Fibroblast of mammary gland (primary cell): ENCODE results near the gene BOLA2.
A peak's percentile ranks its signal among the peaks of the same experiment; 100 is the strongest.
"Not testable (repeated sequence)": the region's sequence is repeated elsewhere in the genome, so short reads cannot be mapped to it uniquely, and the experiment has no call there.

ENCODE experiments used
- DNase-seq: peaks from one replicate; pipeline ENCODE4 v3.0.0-alpha.2; 2010; ENCODE audit warnings: low read depth
- H3K4me3 ChIP-seq: 2 replicates; pipeline ENCODE4 v1.5.1; 2011; ENCODE audit warnings: low read depth, mild to moderate bottlenecking, low read length, moderate library complexity; ENCODE audit not compliant: control insufficient read depth

BOLA2 gene

DNA sequence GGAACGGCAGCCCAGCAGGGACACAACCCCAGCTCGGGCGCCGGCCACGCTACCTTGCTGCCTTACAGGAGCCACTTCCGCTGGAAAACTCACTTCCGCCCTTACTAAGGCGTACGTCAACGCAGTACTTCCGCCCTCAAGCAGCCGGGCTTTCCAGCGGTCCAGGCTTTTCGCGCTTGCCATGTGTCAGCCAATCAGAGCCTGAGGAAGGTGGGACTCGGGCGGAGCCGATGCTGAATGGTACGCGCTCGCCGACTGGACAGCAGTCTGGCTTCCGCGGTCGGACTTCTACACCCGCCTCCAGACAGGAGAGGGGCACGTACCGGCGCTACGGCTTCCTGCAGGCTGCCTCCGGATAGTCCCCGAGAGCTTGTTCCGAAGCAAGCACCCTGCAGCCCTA, at the start of gene BOLA2, which contains the start of gene SLX1B:
Gene BOLA2 (minus strand): TSS at position 83 of the 400 bp plus-strand sequence. CDS start 98 bp downstream, outside the sequence.
Gene SLX1B (plus strand): TSS at position 265 of the 400 bp plus-strand sequence.
- not testable (repeated sequence) for H3K4me3 ChIP-seq, DNase-seq

DNA sequence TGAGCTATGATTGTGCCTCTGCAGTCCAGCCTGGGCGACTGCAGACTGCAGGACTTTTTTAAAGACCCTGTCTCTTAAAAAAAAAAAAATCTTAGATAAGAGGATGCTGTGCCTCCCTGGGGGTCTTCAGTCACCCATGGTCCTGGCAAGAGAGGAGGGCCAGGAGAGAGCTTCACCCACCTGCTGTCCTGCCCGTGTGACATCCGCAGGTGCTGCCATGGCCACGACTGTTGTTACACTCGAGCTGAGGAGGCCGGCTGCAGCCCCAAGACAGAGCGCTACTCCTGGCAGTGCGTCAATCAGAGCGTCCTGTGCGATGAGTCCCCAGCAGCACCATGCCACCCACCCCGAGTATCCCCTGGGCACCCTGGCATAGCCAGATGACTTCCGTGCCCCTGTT, 28.1 kb upstream of the BOLA2 start:
- not testable (repeated sequence) for DNase-seq, H3K4me3 ChIP-seq

DNA sequence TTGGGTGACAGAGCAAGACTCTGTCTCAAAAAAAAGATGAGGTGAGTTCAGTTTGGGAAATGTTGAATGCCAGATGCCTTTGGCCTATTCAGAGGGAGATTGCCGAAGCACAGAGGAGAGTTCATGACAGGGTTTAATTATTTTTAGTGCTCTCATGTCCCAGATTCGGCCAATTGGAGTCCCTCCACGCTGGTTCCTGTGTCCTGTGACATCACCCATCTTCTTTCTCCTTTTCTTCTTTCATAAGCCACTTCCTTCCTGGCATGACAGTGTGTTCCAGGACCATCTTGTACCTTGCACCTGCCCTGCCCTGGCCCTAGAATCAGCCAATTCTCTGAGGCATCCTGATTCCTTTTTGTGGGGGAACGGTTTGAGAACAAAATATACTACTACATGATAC, 17.9 kb upstream of the BOLA2 start:
- H3K4me3 ChIP-seq, DNase-seq: not testable (repeated sequence)

DNA sequence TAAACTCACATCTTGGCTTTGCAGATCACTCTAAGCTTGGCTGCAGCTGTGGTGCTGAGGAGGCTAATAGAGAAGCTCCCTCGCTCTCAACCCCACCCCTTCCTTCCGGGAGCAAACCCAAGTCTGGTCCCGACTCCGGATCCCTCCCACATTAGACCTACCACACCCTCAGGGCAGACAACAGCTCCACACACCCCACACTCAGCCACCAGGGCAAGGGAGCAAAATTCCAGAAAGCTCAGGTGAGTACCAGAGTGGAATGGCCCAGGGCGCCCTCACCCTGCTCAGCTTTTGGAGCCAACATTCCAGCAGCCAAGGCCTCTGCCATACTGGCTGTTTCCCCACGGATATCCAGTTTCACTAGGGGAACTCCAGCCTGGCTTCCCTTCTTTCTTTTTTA, 15.5 kb upstream of the BOLA2 start:
- not testable (repeated sequence) for H3K4me3 ChIP-seq

DNA sequence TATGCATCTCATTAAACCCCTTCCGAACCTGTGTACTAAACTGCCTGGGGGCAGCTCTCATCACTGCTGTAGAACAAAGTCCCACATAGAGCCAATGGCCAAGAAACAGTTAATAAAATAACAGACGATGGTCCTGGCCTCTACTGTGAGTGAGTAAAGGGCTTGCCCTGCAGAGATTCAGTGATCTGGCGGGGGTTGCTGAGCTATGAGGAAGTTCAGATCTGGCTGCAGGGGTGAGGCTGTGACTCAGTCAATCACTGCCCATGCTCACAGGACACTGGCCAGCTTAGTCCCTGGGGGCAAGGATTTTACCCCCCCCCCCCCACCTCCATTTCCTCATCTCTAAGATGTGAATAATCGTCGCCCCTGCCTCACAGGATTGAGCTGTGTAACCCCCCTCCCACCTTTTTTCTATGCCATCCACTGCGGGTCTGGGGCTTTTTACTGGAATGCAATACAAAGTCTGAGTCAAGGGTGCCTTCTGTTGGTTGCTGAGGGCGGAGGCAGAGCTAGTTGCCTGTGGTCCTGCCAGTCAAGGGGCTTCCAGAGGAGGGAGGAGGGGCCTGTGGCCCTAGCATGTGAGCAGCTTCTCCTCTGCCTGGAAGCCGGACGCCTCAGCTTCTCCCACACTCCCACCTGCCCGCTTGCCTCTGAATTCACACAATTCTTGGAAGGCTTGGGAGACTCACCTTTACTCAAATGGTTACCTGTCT, 13.7 kb upstream of the BOLA2 start:
- not testable (repeated sequence) for H3K4me3 ChIP-seq, DNase-seq

More for the DNA sequence above, 15.5 kb upstream of the BOLA2 start:
- not testable (repeated sequence) for DNase-seq

DNA sequence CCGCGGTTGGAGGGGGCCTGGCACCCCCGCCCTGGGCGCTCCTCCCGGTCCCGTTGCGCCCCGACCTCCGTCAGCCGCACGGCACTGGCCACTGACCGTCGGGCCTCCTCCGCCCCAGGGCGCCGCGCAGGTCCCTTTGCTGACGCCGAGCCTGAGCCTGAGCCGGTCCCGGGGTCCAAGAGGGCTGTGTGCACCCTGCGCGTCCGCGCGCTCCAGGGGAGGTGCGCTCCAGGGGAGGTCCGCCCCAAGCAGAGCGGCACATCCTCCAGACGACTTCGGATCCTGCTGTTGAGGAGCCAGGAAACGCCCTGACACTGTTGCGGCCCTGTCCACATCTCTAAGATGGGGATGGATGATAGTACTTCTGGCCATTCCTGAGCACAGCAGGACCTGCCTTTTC, 12.8 kb upstream of the BOLA2 start:
- DNase-seq, H3K4me3 ChIP-seq: not testable (repeated sequence)

DNA sequence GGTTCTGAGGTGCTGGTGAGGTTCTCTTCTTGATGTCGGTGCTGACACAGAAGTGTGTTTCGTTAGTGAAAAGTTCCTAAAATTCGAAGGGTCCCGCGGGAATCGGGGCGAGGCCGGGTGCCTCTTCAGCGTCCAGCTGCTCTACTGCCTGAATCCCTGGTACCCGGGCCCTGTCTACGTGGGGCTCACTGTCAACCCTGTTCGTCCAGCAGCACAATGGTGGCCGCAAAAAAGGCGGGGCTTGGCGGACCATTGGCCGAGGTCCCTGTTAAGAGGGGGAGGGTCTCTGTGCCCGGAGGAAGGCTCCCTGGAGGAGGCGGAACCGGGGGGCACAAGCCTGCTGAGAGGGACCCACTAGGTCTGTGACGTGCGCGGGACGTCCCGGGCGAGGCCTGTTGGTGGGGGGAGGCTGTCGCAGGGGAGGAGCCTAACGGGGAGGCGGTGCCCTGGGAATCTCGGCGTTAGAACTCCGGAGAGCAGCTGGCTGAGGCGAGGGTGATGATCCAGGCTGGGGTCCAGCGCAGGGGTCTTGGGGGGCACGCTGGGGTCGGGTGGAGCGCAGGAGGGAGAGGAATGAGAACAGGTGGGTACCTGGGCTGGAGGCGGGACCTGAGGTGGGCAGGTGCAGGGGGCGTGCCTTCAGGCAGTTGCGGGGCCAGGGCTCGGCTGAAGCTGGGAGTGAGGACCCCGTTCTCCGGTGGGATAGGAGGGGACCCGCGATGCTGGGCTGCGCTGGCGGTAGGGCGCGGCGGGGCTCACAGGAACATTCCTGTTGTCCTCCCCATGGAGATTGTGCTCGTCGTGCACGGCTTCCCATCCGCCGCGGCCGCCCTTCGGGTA, 12.1 kb upstream of the BOLA2 start:
- not testable (repeated sequence) for H3K4me3 ChIP-seq, DNase-seq

DNA sequence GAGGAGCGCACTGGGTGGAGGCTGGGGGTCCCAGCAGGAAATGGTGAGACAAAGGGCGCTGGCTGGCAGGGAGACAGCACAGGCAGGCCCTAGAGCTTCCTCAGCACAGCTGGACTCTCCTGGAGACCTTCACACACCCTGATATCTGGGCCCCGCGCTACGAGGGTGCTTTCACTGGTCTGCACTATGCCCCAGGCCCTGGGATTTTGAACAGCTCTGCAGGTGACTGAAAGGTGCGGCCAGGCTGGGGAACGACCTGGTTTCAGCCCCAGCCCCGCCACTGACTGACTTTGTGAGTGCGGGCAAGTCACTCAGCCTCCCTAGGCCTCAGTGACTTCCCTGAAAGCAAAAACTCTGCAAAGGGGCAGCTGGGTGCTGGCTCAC, 6.5 kb upstream of the BOLA2 start:
- H3K4me3 ChIP-seq, DNase-seq: not testable (repeated sequence)

DNA sequence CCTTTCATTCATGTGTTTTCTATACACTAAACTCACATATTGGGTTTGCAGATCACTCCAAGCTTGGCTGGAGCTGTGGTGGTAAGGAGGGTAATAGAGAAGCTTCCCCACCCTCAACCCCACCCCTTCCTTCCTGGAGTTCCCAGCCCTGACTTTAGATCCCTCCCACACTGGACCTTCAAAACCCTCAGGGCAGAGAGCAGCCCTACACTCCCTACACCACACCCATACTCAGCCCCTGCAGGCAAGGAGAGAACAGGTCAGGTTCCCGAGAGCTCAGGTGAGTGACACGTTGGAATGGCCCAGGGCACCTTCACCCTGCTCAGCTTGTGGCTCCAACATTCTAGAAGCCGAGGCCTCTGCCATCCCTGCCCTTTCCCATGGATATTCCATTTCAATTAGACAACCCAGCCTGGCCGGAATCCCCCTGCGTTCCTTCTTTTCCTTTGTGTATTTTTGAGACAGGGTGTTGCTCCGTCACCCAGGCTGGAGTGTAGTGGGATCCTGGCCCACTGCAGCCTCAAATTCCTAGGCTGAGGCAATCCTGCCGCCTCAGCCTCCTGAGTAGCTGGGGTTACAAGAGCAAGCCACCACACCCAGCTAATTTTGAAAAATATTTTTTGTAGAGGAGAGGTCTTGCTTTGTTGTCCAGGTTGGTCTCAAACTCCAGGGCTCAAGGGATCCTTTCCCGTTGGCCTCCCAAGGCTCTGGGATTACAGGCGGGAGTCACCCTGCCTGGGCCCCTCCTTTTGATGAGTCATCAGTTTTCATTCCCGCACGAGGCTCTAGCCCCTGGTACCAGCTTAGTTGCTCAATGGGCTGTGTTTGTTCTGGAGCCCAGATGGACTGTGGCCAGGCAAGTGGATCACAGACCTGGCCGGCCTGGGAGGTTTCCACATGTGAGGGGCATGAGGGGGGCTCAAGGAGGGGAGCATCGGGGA, 5.8 kb upstream of the BOLA2 start, which contains the start of gene SULT1A4:
Gene SULT1A4 (plus strand): TSS at position 208 of the 941 bp plus-strand sequence. CDS start 1,473 bp downstream, outside the sequence.
- not testable (repeated sequence) for H3K4me3 ChIP-seq, DNase-seq

DNA sequence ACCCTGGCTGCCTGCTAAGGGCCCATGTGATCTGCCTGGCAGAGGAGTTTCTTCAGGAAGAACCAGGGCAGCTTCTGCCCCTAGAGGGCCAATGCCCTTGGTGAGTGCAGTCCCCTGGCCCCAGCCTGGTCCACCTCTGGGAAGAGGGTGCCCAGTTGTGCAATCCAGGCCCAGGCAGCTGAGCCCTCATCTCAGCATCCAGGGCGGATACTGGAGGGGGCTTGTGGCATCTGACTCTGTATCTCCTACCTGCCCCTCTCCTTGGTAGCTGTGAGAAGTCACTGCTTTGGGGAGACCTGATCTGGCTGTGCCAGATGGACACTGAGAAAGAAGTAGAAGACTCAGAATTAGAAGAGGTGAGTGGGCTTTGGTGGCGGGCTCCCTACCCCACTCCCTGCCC, 3.5 kb upstream of the BOLA2 start:
- not testable (repeated sequence) for DNase-seq, H3K4me3 ChIP-seq

DNA sequence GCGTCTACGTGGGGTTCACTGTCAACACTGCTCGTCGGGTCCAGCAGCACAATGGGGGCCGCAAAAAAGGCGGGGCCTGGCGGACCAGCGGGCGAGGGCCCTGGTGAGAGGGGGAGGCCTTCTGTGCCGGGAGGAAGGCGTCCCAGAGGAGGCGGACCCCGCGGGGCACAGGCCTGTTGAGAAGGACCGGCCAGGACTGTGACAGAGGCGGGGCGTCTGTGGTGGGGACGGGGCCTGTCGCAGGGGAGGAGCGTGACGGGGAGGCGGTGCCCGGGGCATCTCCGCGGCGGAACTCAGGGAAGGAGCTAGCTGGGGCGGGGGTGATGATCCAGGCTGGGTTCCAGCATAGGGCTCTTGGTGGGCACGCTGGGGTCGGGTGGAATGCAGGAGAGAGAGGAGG, 677 bp upstream of the BOLA2 start:
- DNase-seq, H3K4me3 ChIP-seq: not testable (repeated sequence)

DNA sequence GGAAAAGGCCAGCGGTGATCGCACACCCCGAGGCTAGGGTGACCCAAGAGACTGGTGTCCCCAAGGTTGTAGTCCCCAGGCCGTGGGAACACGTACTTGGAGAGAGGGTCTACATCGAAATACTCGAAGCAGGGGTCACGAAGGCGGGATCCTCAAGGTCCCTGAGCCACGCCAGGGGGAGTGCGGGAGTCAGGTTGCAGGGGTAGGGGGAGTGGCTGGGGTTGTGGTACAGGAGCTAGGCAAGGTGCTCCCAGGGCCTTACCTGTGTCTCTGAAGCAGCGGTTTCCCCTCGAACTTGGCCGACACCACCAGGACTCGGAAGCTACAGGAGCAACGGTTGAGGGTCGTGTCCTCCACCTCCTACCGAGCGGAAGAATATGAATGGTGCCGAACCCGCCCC, 397 bp downstream of the BOLA2 start:
- not testable (repeated sequence) for H3K4me3 ChIP-seq, DNase-seq

DNA sequence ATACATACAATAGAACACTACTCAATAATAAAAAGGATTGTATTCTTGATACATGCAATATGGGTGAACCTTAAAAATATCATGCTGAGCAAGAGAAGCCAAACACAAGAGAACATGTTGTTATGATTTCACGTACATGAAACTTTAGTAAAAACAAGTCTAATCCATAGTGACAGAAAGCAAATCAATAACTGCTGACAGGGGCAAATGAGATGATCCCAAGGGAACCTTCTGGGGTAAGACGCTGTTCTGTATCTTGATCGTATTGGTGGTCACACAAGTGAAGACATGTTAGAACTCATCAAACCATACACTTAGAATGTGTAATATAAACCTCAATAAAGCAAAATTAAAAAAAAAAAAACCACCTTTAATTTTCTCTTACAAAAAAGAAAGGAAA, 28.8 kb downstream of the BOLA2 start:
- not testable (repeated sequence) for H3K4me3 ChIP-seq, DNase-seq

DNA sequence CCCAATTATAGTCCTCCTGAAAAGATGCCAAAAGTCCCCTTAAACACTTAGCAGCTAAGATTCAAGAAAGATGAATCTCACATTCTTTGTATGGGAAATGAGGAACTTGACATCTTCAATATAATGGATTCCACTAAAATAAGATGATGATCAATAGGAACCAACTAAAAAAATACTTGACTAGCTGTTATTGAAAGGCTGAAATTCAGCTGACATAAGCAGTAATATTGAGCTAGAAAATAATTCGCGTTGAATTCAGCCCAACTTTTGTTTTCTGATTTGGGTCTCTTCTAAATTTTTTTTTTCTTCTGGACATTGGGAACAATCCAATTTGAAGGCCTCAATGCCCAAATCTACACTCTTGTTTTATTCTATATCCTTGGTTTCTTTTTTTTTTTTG, 30.6 kb downstream of the BOLA2 start:
- H3K4me3 ChIP-seq, DNase-seq: not testable (repeated sequence)

DNA sequence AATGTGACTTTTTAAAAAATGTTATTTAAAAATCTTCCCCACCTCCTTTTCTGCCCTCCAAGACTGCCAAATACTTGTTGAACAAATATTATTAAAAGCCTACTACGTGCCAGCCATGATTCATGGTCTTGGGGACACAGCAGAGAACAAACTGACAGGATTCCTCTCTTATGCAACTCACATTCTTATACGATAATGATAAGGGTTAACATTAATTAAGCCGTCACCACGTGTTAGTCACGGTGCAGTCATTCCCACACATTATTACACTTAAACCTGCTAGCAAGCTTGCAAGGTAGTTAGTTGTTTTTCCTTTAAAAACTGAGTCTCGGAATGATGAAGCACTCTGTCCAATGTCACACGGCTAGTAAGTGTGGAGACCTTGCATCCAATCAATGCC, 48.9 kb downstream of the BOLA2 start:
- H3K4me3 ChIP-seq, result not testable (repeated sequence)
- DNase-seq, result peak; percentile 76
